Gastroesophageal sphincter (tissue), 3 donors: ENCODE measurements around the gene ITGB1BP1.

Source experiments
- POLR2A ChIP-seq, 2 donors: fragments of 450-650 bp; IDR thresholded peaks; one replicate each; pipeline ENCODE4 v1.6.1; 2017; ENCODE audit warnings: antibody characterized with exemption in 2 of 2, mild to moderate bottlenecking in 2 of 2, moderate library complexity in 1 of 2
- POLR2AphosphoS5 ChIP-seq: sonication (generic); formaldehyde crosslinking; IDR thresholded peaks from one replicate; pipeline ENCODE4 v1.6.1; 2017; ENCODE audit warnings: antibody characterized with exemption
- TF ChIP-seq, protein P1 (sequence below), 4 experiments: fragments of 200-600 bp in 2 of 4; fragments of 450-650 bp in 2 of 4; sonication (generic) in 1 of 4; IDR thresholded peaks; one replicate each; pipeline ENCODE4 v1.5.1; 2017 to 2019; ENCODE audit warnings: antibody characterized with exemption in 4 of 4, mild to moderate bottlenecking in 2 of 4, moderate library complexity in 2 of 4

GRCh38 chr2:9434489-9434888 is 11.2 kb upstream of the ITGB1BP1 start:
- no peak for TF ChIP-seq POLR2AphosphoS5
- TF ChIP-seq, protein P1, sequence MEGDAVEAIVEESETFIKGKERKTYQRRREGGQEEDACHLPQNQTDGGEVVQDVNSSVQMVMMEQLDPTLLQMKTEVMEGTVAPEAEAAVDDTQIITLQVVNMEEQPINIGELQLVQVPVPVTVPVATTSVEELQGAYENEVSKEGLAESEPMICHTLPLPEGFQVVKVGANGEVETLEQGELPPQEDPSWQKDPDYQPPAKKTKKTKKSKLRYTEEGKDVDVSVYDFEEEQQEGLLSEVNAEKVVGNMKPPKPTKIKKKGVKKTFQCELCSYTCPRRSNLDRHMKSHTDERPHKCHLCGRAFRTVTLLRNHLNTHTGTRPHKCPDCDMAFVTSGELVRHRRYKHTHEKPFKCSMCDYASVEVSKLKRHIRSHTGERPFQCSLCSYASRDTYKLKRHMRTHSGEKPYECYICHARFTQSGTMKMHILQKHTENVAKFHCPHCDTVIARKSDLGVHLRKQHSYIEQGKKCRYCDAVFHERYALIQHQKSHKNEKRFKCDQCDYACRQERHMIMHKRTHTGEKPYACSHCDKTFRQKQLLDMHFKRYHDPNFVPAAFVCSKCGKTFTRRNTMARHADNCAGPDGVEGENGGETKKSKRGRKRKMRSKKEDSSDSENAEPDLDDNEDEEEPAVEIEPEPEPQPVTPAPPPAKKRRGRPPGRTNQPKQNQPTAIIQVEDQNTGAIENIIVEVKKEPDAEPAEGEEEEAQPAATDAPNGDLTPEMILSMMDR (IDR thresholded peaks at IDR 0.05) = no peak
- no peak for TF ChIP-seq POLR2A (IDR thresholded peaks at IDR 0.05)
